Ascending aorta (tissue), 2 donors: ENCODE results near the gene KIF3C. TPM values are rescaled to one million over a fixed set of nuclear protein-coding genes. Genes with fewer than 3 reads are reported as not detected.
"Not testable (repeated sequence)": the region's sequence is repeated elsewhere in the genome, so short reads cannot be mapped to it uniquely, and the experiment has no call there.

Experiments
- DNase-seq, 2 donors: peaks; one replicate each; pipeline ENCODE4 v3.0.0-alpha.2; 2019; ENCODE audit warnings: low spot score in 2 of 2
- H3K27ac ChIP-seq, 2 donors: fragments of 200-600 bp; sonication (generic); one replicate each; pipeline ENCODE4 v1.5.1; 2016 to 2017; ENCODE audit warnings: mild to moderate bottlenecking in 1 of 2
- H3K27me3 ChIP-seq: fragments of 200-600 bp; sonication (generic); one replicate; pipeline ENCODE4 v1.5.1; 2017
- H3K36me3 ChIP-seq, 2 donors: fragments of 200-600 bp; sonication (generic); one replicate each; pipeline ENCODE4 v1.5.1; 2016
- H3K4me1 ChIP-seq, 2 donors: fragments of 200-600 bp; sonication (generic); one replicate each; pipeline ENCODE4 v1.5.1; 2016 to 2017; ENCODE audit warnings: mild to moderate bottlenecking in 1 of 2
- H3K4me3 ChIP-seq, 2 donors: fragments of 200-600 bp; sonication (generic); one replicate each; pipeline ENCODE4 v1.5.1; 2016 to 2017; ENCODE audit warnings: mild to moderate bottlenecking in 1 of 2
- H3K9me3 ChIP-seq, 2 donors: fragments of 200-600 bp; sonication (generic); one replicate each; pipeline ENCODE4 v1.5.1; 2016
- intact Hi-C: fragments of 100-400 bp; cut with DNase I; formaldehyde crosslinking; loops from one replicate; pipeline ENCODE4 v1.15.1; 2023
- total RNA-seq: library from RNA; depleted of rRNA; stranded (reverse); fragments of >200 nt; gene quantifications from one replicate; pipeline ENCODE4 v1.1.0, GENCODE V29; 2016
- TF ChIP-seq, protein P1 (sequence below), 3 experiments: fragments of 200-600 bp in 2 of 3; fragments of 450-650 bp in 1 of 3; sonication (generic) in 2 of 3; IDR thresholded peaks; one replicate each; pipeline ENCODE4 v1.5.1; 2016 to 2019; ENCODE audit warnings: antibody characterized with exemption in 3 of 3, mild to moderate bottlenecking in 1 of 3, moderate library complexity in 1 of 3

KIF3C gene
- total RNA-seq, 1 donor from 2014 or later = 11.9 TPM

DNA sequence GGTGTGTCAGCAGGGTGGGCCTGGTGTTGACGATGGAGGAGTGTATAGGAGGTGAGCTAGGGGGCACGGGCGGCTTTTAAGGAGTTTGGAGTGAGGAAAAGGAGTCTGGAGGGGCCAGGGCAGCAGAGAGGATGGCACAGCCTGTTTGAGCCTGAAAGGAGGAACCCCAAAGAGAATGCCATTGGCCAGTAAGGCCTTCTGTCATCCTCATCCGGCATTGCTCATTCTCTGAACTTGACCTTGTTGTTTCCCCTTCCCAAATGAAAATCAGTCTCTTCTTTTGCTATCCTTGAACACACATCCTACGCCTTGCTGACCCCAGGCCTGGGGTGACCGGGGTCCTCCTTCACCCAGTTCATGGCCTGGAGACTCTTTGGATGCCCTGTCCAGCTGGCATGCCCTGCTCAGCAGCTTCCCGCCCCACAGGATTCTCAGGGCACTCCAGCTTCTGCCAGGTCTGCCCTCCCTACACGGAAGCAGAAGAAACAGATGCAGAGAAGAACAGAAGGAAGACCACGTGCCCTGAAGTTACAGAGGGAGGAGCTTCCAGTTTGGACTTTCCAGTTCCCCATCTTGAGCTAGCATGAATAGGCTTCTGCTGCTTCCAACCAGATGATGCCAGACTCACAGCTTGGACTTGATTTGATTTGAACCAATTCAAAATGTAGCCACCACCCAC lies 20.5 kb upstream of the KIF3C start:
- intact Hi-C loops = no loop called here
- TF ChIP-seq, protein P1, sequence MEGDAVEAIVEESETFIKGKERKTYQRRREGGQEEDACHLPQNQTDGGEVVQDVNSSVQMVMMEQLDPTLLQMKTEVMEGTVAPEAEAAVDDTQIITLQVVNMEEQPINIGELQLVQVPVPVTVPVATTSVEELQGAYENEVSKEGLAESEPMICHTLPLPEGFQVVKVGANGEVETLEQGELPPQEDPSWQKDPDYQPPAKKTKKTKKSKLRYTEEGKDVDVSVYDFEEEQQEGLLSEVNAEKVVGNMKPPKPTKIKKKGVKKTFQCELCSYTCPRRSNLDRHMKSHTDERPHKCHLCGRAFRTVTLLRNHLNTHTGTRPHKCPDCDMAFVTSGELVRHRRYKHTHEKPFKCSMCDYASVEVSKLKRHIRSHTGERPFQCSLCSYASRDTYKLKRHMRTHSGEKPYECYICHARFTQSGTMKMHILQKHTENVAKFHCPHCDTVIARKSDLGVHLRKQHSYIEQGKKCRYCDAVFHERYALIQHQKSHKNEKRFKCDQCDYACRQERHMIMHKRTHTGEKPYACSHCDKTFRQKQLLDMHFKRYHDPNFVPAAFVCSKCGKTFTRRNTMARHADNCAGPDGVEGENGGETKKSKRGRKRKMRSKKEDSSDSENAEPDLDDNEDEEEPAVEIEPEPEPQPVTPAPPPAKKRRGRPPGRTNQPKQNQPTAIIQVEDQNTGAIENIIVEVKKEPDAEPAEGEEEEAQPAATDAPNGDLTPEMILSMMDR (IDR thresholded peaks at IDR 0.05) = no peak
- Histone ChIP-seq H3K27ac (peak overlapping the region; percentile 72 to 78), H3K36me3 (no peaks in the 10 kb centered on the region), H3K9me3 (no peaks in the 10 kb centered on the region), H3K27me3 (no peaks in the 10 kb centered on the region), H3K4me3 (no peak overlapping the region), H3K4me1 (peaks cover 21 to 35% of the 10 kb centered on the region in 2 donors)
- DNase-seq = no peak

DNA sequence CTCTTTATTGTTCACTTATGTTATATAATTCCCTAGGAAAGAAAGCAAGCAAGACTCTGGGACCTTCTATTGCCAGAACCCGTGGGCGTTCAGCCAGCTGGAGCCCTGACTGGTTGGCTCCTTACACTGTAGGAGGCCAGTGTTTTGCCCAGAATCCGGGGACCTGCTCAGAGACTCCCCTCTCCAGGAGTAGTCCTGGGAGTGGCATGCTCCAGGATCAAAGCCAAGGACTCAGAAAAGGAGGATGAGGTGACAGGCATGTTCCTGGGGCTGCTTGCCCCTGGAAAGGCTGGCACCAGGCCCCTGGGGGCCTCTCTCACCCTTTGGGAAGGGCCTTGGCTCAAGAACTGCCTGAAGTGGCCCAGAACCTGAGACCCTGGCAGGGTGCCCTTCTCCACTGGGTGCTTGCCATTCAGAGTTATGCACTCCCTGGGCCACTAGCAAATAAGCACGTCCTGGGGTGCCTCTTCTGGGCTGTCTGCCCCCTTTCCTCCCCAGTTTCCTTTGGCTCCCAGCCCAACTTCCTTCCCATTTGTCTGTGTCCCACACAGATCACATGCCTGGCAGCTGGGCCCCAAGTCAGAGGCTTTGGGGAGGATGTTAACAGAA lies 19.6 kb upstream of the KIF3C start:
- H3K36me3 ChIP-seq = no peaks in the 10 kb centered on the region
- peaks cover 21 to 35% of the 10 kb centered on the region in 2 donors for H3K4me1 ChIP-seq
- intact Hi-C loops = loop anchor here (2.0 kb wide), 1 partner anchor 17 kb away; no protein-coding TSS in a partner anchor
- no peaks in the 10 kb centered on the region for H3K27me3 ChIP-seq
- peak in 1 of 2 donors; percentile 85 for DNase-seq
- H3K4me3 ChIP-seq = peak overlapping the region in 1 of 2 donors; percentile 13
- peak overlapping the region; percentile 72 to 78 for H3K27ac ChIP-seq
- no peaks in the 10 kb centered on the region for H3K9me3 ChIP-seq
- TF ChIP-seq, protein P1 (IDR thresholded peaks at IDR 0.05) = no peak

DNA sequence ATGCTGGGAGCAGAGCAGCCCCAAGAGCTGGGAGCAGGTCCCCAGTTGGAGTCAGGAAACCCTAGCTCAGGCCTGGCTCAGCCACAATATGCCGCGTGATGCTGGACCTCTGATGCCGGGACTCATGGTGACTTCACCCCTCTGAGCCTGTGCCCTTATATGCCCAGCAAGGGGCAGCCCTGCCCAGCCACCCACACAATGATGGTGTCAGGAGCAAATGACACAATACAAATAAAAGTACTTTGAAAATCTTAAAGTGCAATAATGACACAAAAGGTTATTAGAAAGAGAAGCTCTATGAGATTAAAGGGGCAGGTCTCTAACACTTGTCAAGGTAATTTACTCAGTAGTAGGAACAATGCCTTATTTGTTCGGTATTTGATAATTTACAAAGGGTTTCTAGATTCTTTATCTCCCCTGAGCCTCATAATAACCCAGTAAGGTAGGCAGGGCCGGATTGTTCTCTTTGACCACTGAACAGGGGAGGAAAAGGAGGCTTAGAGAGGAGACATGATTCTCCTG lies 18.3 kb upstream of the KIF3C start:
- TF ChIP-seq, protein P1 (IDR thresholded peaks at IDR 0.05) = no peak
- Histone ChIP-seq H3K27me3 (no peaks in the 10 kb centered on the region), H3K36me3 (no peaks in the 10 kb centered on the region), H3K9me3 (no peaks in the 10 kb centered on the region), H3K4me3 (no peak overlapping the region), H3K27ac (peak overlapping the region in 1 of 2 donors; percentile 78), H3K4me1 (peaks cover 21 to 35% of the 10 kb centered on the region in 2 donors)
- intact Hi-C loops = loop anchor here (1.0 to 2.0 kb wide), 2 partner anchors 18 to 33 kb away; no protein-coding TSS in a partner anchor
- peak; percentile 49 to 81 for DNase-seq

DNA sequence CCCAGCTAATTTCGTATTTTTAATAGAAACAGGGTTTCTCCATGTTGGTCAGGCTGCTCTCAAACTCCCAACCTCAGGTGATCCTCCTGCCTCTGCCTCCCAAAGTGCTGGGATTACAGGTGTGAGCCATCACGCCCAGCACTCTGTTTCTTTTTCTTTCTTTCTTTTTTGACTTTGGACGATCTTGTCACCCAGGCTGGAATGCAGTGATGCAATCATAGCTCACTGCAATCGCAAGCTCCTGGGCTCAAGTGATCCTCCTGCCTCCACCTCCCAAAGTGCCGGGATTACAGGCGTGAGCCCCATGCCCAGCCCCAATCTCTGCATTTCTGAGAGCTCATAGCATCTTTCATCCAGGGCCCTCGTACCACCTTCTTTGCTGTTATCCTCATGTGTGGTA lies 17.1 kb upstream of the KIF3C start:
- DNase-seq, intact Hi-C loops, H3K27me3 ChIP-seq, H3K27ac ChIP-seq, H3K4me3 ChIP-seq, H3K9me3 ChIP-seq, H3K36me3 ChIP-seq: not testable (repeated sequence)
- peaks cover 21 to 35% of the 10 kb centered on the region in 2 donors for H3K4me1 ChIP-seq

DNA sequence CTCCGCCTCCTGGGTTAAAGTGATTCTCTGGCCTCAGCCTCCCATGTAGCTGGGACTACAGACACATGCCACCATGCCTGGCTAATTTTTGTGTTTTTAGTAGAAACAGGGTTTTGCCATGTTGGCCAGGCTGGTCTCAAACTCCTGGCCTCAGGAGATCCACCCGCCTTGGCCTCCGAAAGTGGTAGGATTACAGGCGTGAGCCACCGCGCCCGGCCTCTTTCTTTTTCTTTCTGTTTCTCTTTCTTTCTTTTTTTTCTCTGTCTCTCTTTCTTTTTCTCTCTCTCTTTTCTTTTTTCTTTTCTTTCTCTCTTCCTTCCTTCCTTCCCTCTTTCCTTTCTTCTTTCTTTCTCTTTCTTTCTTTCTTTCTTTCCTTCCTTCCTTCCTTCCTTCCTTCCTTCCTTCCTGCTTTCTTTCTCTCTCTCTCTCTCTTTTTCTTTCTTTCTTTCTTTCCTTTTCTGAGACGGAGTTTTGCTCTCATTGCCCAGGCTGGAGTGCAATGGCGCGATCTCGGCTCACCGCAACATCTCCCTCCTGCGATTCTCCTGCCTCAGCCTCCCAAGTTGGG lies 16.6 kb upstream of the KIF3C start:
- H3K27ac ChIP-seq = peak overlapping the region in 1 of 2 donors; percentile 65
- H3K36me3 ChIP-seq, intact Hi-C loops, H3K9me3 ChIP-seq, H3K4me3 ChIP-seq, H3K27me3 ChIP-seq, DNase-seq: not testable (repeated sequence)
- peaks cover 21 to 35% of the 10 kb centered on the region in 2 donors for H3K4me1 ChIP-seq

DNA sequence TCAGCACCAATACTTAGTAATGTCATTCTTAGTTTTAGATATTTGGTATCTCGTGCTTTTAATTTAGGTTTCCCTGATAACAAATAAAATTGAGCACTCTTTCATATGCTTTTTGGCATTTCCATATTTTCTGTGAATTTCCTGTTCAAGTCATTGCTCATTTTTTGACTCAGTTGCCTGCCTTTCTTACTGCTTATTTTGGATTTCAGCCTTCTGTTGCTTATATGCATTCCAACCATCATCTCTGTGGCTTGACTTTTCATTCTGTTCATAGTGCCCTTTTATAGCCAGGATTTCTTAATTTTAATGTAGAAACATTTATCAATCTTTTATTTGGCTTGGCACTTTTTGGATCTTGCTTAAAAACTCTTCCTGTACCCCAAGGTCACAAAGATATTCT lies 14.5 kb upstream of the KIF3C start:
- no peaks in the 10 kb centered on the region for H3K36me3 ChIP-seq
- no peaks in the 10 kb centered on the region for H3K9me3 ChIP-seq
- TF ChIP-seq, protein P1 (IDR thresholded peaks at IDR 0.05) = no peak
- no peaks in the 10 kb centered on the region for H3K27me3 ChIP-seq
- intact Hi-C loops = loop anchor here (1.0 kb wide), 1 partner anchor 37 kb away; the partner anchor contains the start of gene RAB10
- peaks cover 19 to 29% of the 10 kb centered on the region in 2 donors for H3K4me1 ChIP-seq
- H3K27ac ChIP-seq = peak overlapping the region; percentile 14 to 45
- H3K4me3 ChIP-seq = no peak overlapping the region
- no peak for DNase-seq
